Breast epithelium (tissue), 3 donors: ENCODE data around the gene MYLK.

Experiments
- POLR2A ChIP-seq: fragments of 450-650 bp; IDR thresholded peaks from one replicate; pipeline ENCODE4 v1.6.1; 2016; ENCODE audit warnings: antibody characterized with exemption, mild to moderate bottlenecking, moderate library complexity
- POLR2AphosphoS5 ChIP-seq, 3 donors: sonication (generic); formaldehyde crosslinking; IDR thresholded peaks; one replicate each; pipeline ENCODE4 v1.6.1; 2017; ENCODE audit warnings: antibody characterized with exemption in 3 of 3

DNA sequence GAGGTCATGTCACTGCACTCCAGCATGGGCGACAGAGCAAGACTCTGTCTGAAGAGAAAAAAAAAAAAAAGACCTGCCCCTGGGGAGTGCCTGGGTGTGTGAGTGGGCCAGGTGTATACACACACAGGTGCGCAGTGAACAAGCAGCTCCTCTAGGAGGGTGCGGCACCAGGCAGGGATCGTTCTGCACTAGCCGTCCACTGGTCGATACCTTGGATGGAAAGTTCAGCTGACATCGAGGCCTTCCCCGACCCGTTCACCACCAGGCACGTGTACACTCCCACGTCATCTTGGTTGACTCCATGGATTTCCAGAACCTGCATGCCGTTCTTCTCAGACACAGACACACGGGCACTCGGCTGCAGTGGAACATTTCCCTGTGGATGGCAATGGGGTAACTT, 147.0 kb downstream of the MYLK start:
- no peak for TF ChIP-seq POLR2AphosphoS5 (IDR thresholded peaks at IDR 0.05)
- no peak for TF ChIP-seq POLR2A
